IMR-90 (cell line): ENCODE data around the gene TYR. TPM values are rescaled to one million over a fixed set of nuclear protein-coding genes. Genes with fewer than 3 reads are reported as not detected.

Experiments used
- ATAC-seq: fragments of 200-7000 bp; cut with Tn5 transposase; 2 replicates; pipeline ENCODE4 v1.9.1; 2020; ENCODE audit warnings: low read depth, mild to moderate bottlenecking, moderate library complexity
- BruUV-seq: library from RNA; stranded (reverse); fragments of 400-500 nt; replicated peaks from 2 replicates; lab custom pipeline; 2021; lab: Mats Ljungman, UMichigan
- CTCF ChIA-PET: fragments of 300-600 bp; formaldehyde crosslinking; extraction: SDS; loops from one replicate; lab custom pipeline; 2021; ENCODE audit warnings: antibody characterized with exemption; lab: Yijun Ruan, JAX
- POLR2A ChIA-PET: fragments of 300-600 bp; sonication (Branson Sonifier 250); formaldehyde crosslinking; loops from one replicate; lab custom pipeline; 2022; ENCODE audit warnings: antibody characterized with exemption; ENCODE audit not compliant: unreplicated experiment; lab: Charles Lee
- DNase-seq: peaks from one replicate; pipeline ENCODE4 v3.0.0; 2013
- H2AFZ ChIP-seq: replicated peaks from 2 replicates; pipeline ENCODE3; 2013; ENCODE audit warnings: low read length, mild to moderate bottlenecking; ENCODE audit not compliant: poor library complexity
- H2AK5ac ChIP-seq: 2 replicates; pipeline ENCODE4 v1.6.1; 2013; ENCODE audit warnings: low read depth, low read length, inconsistent platforms
- H2AK9ac ChIP-seq: replicated peaks from 2 replicates; pipeline ENCODE3; 2013; ENCODE audit warnings: mild to moderate bottlenecking, low read depth, low read length, moderate library complexity; ENCODE audit not compliant: poor library complexity
- H2BK120ac ChIP-seq: 2 replicates; pipeline ENCODE4 v1.6.1; 2013; ENCODE audit warnings: low read depth, low read length, inconsistent platforms
- H2BK15ac ChIP-seq: 3 replicates; pipeline ENCODE4 v1.6.1; 2013; ENCODE audit warnings: low read depth, low read length, inconsistent platforms
- H2BK20ac ChIP-seq: 2 replicates; pipeline ENCODE4 v1.6.1; 2013; ENCODE audit warnings: low read depth, mild to moderate bottlenecking, inconsistent platforms, low read length, moderate library complexity
- H2BK5ac ChIP-seq: 2 replicates; pipeline ENCODE4 v1.6.1; 2013; ENCODE audit warnings: mild to moderate bottlenecking, low read depth, low read length, inconsistent platforms; ENCODE audit not compliant: poor library complexity, severe bottlenecking
- H3K14ac ChIP-seq: replicated peaks from 2 replicates; pipeline ENCODE4 v1.6.1; 2013; ENCODE audit warnings: low read depth, low read length, inconsistent platforms
- H3K18ac ChIP-seq: 2 replicates; pipeline ENCODE4 v1.6.1; 2013; ENCODE audit warnings: low read depth, low read length, control low read depth
- H3K23ac ChIP-seq: 2 replicates; pipeline ENCODE4 v1.6.1; 2013; ENCODE audit warnings: low read depth, low read length, inconsistent platforms
- H3K27ac ChIP-seq: 2 replicates; pipeline ENCODE4 v1.5.1; 2013; ENCODE audit warnings: mild to moderate bottlenecking, control low read depth, low read length; ENCODE audit not compliant: insufficient read depth
- H3K27me3 ChIP-seq: 2 replicates; pipeline ENCODE4 v1.6.1; 2013; ENCODE audit warnings: low read length; ENCODE audit not compliant: control insufficient read depth, insufficient read depth
- H3K36me3 ChIP-seq: 2 replicates; pipeline ENCODE4 v1.6.1; 2013; ENCODE audit warnings: low read length, mixed read lengths; ENCODE audit not compliant: control insufficient read depth, insufficient read depth
- H3K4ac ChIP-seq: 2 replicates; pipeline ENCODE4 v1.6.1; 2013; ENCODE audit warnings: low read depth, low read length, inconsistent platforms
- H3K4me1 ChIP-seq: 2 replicates; pipeline ENCODE4 v1.6.1; 2013; ENCODE audit warnings: low read length, mixed read lengths; ENCODE audit not compliant: control insufficient read depth, insufficient read depth
- H3K4me2 ChIP-seq: 2 replicates; pipeline ENCODE4 v1.6.1; 2013; ENCODE audit warnings: low read depth, mild to moderate bottlenecking, control low read depth, low read length, moderate library complexity
- H3K4me3 ChIP-seq: 2 replicates; pipeline ENCODE4 v1.5.1; 2013; ENCODE audit warnings: low read depth, mild to moderate bottlenecking, control low read depth, low read length, moderate library complexity; ENCODE audit not compliant: insufficient read depth
- H3K56ac ChIP-seq: 2 replicates; pipeline ENCODE4 v1.6.1; 2013; ENCODE audit warnings: low read length, inconsistent platforms; ENCODE audit not compliant: insufficient read depth; ENCODE audit errors: extremely low read depth
- H3K79me1 ChIP-seq, 2 experiments: 2 replicates each; pipeline ENCODE4 v1.6.1; 2013; ENCODE audit warnings: low read length in 2 of 2, inconsistent platforms in 1 of 2, low read depth in 1 of 2
- H3K9ac ChIP-seq: 2 replicates; pipeline ENCODE4 v1.6.1; 2013; ENCODE audit warnings: low read depth, low read length, control low read depth
- H3K9me1 ChIP-seq: 2 replicates; pipeline ENCODE4 v1.6.1; 2013; ENCODE audit warnings: low read length, inconsistent platforms; ENCODE audit not compliant: insufficient read depth
- H3K9me3 ChIP-seq: 2 replicates; pipeline ENCODE4 v1.6.1; 2013; ENCODE audit warnings: low read length; ENCODE audit not compliant: control insufficient read depth, insufficient read depth
- H4K20me1 ChIP-seq: 2 replicates; pipeline ENCODE4 v1.6.1; 2013; ENCODE audit warnings: low read length, inconsistent platforms; ENCODE audit not compliant: insufficient read depth
- H4K5ac ChIP-seq: 2 replicates; pipeline ENCODE4 v1.6.1; 2013; ENCODE audit warnings: mild to moderate bottlenecking, low read depth, low read length, control low read depth
- H4K8ac ChIP-seq, 2 experiments: 2 replicates each; pipeline ENCODE4 v1.6.1; 2013; ENCODE audit warnings: low read depth in 2 of 2, low read length in 2 of 2, control low read depth in 1 of 2, inconsistent platforms in 1 of 2
- H4K91ac ChIP-seq: 2 replicates; pipeline ENCODE4 v1.6.1; 2013; ENCODE audit warnings: low read depth, low read length, inconsistent platforms; ENCODE audit not compliant: insufficient read depth
- BHLHE40 ChIP-seq: fragments of 150-350 bp; IDR thresholded peaks from 2 replicates; pipeline ENCODE4 v1.6.1; 2016; ENCODE audit warnings: mild to moderate bottlenecking, low read depth, low read length
- CEBPB ChIP-seq: IDR thresholded peaks from 2 replicates; pipeline ENCODE4 v1.6.1; 2012; ENCODE audit warnings: low read depth, low read length, improper control_type of control experiment
- MAFK ChIP-seq: IDR thresholded peaks from 2 replicates; pipeline ENCODE4 v1.6.1; 2012; ENCODE audit warnings: low read depth, low read length, improper control_type of control experiment
- WGBS, 2 experiments: methylation state at CpG; one replicate each; pipeline versions ENCODE4 v1.1.5 to v1.1.7; 2013; ENCODE audit warnings: missing lambda C conversion rate in 2 of 2; ENCODE audit not compliant: insufficient read length in 1 of 2; ENCODE audit errors: extremely low coverage in 2 of 2; 5-methylcytosine and 5-hydroxymethylcytosine counted together
- dilution Hi-C: fragments of 300-500 bp; cut with HindIII; formaldehyde crosslinking; loops from one replicate; pipeline ENCODE4 v1.14.3; 2018; ENCODE audit warnings: low sequenced_read_pairs; ENCODE audit not compliant: unreplicated experiment
- in situ Hi-C: fragments of 300-500 bp; cut with MboI; formaldehyde crosslinking; loops from 3 replicates; pipeline ENCODE4 v1.14.3; 2019; ENCODE audit warnings: low sequenced_read_pairs, inconsistent platforms, mixed read lengths
- intact Hi-C: fragments of 100-400 bp; cut with micrococcal nuclease; formaldehyde crosslinking; loops from 2 replicates; pipeline ENCODE4 v1.10.0; 2022
- polyA plus RNA-seq, 3 experiments: library from polyadenylated mRNA; depleted of rRNA; stranded (reverse); fragments of >200 nt; gene quantifications; 2 replicates each; pipeline ENCODE4 v1.2.3, GENCODE V29; 2012; ENCODE audit warnings: low replicate concordance in 1 of 3
- total RNA-seq: library from RNA; depleted of rRNA; stranded (reverse); fragments of >200 nt; gene quantifications from 2 replicates; pipeline ENCODE4 v1.2.3, GENCODE V29; 2012

Gene TYR
- total and polyA plus RNA-seq, 2 of the 4 experiments (the other 2 are of a cell fraction): not detected

GRCh38 chr11:89249196-89249595 lies 71.5 kb downstream of the TYR start:
- in situ Hi-C loops: no loop called here
- Histone ChIP-seq H3K36me3 (no peaks in the 10 kb centered on the region), H3K9me1 (no peaks in the 10 kb centered on the region), H2BK120ac (no peak overlapping the region), H2AK9ac (no peak overlapping the region), H2AK5ac (no peak overlapping the region), H4K91ac (no peak overlapping the region), H2AFZ (no peak overlapping the region), H2BK15ac (no peak overlapping the region), H3K4me1 (no peaks in the 10 kb centered on the region), H4K8ac (no peak overlapping the region), H3K4me3 (no peak overlapping the region), H3K18ac (no peak overlapping the region), H2BK20ac (no peak overlapping the region), H3K9me3 (no peaks in the 10 kb centered on the region), H3K23ac (no peak overlapping the region), H3K56ac (no peak overlapping the region), H3K9ac (no peak overlapping the region), H2BK5ac (no peak overlapping the region), H3K14ac (no peak overlapping the region), H3K79me1 (no peaks in the 10 kb centered on the region), H3K27me3 (no peaks in the 10 kb centered on the region), H3K4ac (no peak overlapping the region), H4K5ac (no peak overlapping the region), H3K27ac (no peak overlapping the region), H3K4me2 (no peak overlapping the region), H4K20me1 (no peaks in the 10 kb centered on the region)
- BruUV-seq: no TSS peak
- intact Hi-C loops: no loop called here
- peak; percentile 79 for TF ChIP-seq MAFK
- no peak for TF ChIP-seq BHLHE40
- no peak for TF ChIP-seq CEBPB
- ChIA-PET CTCF (no interaction called here), POLR2A (no interaction called here)
- dilution Hi-C loops: no loop called here
- ATAC-seq (no peak), DNase-seq (no peak)
- WGBS, 2 experiments: no CpG with 5 or more reads among the region's 2 CpGs
